ENCODE measurements around the gene ZAP70.

ZAP70 gene

DNA sequence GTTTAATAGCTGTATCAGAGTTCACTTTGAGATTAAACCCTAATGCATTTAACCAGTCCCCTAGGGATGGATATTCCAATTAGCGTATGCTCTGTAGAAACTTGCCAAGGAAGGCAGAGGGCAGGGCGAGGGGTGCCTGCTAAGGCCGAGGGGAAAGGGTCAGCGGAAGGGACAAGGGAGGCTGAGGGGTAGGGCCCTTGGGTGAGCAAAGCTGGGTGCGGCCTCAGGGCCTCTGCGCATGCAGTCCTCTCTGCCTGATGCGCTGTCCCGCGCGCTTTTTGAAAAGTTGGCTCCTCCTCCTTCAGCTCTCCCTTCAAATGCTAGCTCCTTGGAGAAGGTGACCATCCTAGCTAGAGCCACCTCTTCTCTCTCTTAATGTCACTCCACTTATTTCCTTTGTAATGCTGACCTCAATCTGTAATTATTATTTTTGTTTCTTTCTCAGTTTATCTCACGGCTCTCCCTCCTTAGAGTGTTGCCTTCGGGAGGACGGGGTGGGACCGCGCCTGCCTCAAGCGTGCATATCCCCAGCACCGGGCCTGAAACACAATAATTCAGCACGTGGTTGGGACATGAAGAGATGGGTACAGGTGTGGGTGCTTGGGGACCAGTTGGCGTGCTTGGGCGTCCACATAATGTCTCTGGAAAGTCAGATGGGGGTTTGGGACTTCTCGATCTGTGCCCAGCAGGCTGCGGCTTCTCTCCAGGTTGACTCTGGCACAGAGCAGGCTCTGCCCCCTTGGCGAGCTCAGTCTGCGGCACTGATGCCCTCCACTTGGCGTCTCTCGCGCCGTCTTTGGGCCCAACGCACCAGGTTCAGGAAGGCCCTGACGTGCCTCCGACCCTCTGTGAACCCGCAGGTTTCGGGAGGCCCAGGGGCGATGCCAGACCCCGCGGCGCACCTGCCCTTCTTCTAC lies 10.0 kb downstream of the ZAP70 start:
- no peak overlapping the region for H3K4me3 ChIP-seq (ENCODE audit: low read depth, low read length)
- CTCF ChIA-PET = no interaction called here
- no peak for DNase-seq (ENCODE audit: low read depth, low spot score)
- TF ChIP-seq, protein P1, sequence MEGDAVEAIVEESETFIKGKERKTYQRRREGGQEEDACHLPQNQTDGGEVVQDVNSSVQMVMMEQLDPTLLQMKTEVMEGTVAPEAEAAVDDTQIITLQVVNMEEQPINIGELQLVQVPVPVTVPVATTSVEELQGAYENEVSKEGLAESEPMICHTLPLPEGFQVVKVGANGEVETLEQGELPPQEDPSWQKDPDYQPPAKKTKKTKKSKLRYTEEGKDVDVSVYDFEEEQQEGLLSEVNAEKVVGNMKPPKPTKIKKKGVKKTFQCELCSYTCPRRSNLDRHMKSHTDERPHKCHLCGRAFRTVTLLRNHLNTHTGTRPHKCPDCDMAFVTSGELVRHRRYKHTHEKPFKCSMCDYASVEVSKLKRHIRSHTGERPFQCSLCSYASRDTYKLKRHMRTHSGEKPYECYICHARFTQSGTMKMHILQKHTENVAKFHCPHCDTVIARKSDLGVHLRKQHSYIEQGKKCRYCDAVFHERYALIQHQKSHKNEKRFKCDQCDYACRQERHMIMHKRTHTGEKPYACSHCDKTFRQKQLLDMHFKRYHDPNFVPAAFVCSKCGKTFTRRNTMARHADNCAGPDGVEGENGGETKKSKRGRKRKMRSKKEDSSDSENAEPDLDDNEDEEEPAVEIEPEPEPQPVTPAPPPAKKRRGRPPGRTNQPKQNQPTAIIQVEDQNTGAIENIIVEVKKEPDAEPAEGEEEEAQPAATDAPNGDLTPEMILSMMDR (IDR thresholded peaks at IDR 0.05; ENCODE audit: insufficient read depth, low read length, missing control alignments) = no peak
- POLR2A ChIA-PET = interaction anchor here (0.6 kb wide), 1 partner anchor 283 kb away, joined by 3 read pairs; no protein-coding TSS in a partner anchor

DNA sequence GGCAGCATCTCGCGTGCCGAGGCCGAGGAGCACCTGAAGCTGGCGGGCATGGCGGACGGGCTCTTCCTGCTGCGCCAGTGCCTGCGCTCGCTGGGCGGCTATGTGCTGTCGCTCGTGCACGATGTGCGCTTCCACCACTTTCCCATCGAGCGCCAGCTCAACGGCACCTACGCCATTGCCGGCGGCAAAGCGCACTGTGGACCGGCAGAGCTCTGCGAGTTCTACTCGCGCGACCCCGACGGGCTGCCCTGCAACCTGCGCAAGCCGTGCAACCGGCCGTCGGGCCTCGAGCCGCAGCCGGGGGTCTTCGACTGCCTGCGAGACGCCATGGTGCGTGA lies 10.7 kb downstream of the ZAP70 start:
- ChIA-PET CTCF (no interaction called here), POLR2A (no interaction called here)
- no peak overlapping the region for H3K4me3 ChIP-seq (ENCODE audit: low read depth, low read length)
- TF ChIP-seq, protein P1 (IDR thresholded peaks at IDR 0.05; ENCODE audit: insufficient read depth, low read length, missing control alignments) = no peak
- no peak for DNase-seq (ENCODE audit: low read depth, low spot score)

DNA sequence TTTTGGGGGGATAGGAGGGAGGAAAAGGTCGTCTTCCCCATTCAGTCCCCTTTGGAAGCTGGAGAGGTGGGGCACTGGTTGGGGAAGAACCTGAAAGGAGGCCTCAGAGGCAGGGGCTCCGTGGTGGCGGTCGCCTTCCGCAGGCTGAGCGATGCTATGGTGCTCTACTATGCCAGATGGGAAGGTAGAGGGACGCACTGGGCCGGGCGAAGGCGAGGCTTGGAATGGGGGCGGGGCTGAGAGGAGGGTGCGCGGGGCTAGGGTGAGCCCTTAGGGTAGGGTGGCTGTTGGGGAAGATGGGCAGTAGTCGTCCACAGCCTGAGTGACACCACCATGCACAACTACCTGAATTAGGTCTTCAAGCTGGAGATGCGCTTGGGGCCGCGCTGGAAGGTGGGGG lies 11.1 kb downstream of the ZAP70 start:
- H3K4me3 ChIP-seq (ENCODE audit: low read depth, low read length) = no peak overlapping the region
- POLR2A ChIA-PET = no interaction called here
- DNase-seq (ENCODE audit: low read depth, low spot score) = no peak
- TF ChIP-seq, protein P1 (IDR thresholded peaks at IDR 0.05; ENCODE audit: insufficient read depth, low read length, missing control alignments) = no peak
- CTCF ChIA-PET = no interaction called here

DNA sequence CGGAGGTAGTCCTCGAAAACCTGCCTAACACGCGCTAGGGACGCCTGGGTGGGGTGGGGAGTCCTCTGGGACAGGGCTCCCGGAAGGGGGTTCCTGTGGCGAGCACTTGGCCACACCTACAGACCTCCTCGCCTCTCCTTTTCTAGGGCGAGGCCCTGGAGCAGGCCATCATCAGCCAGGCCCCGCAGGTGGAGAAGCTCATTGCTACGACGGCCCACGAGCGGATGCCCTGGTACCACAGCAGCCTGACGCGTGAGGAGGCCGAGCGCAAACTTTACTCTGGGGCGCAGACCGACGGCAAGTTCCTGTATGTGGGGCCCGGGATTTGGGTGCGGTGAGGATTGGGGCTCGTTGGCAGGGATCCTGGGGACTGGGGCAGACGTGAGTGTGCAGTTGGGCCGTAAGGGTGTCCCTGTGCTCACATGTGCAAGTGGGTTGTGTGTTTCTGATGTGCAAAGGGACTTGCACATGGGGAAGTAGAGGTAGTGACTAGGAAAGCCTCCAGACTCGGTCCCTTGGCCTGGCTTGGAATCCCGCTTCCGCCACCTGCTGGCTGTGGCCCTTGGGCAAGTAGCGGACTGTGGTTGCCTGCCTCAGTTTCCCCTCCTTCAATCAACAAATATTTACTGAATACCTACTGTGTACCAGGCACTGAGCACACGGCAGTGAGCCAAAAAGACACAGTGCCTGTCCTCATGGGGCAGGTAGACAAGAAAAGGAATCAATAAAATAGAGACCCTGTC lies 11.7 kb downstream of the ZAP70 start:
- DNase-seq (ENCODE audit: low read depth, low spot score) = no peak
- ChIA-PET CTCF (interaction anchor here (3.2 kb wide), 1 partner anchor 15 kb away, joined by 18 read pairs; no protein-coding TSS in a partner anchor), POLR2A (no interaction called here)
- H3K4me3 ChIP-seq (ENCODE audit: low read depth, low read length) = no peak overlapping the region
- TF ChIP-seq, protein P1 (IDR thresholded peaks at IDR 0.05; ENCODE audit: insufficient read depth, low read length, missing control alignments) = no peak

DNA sequence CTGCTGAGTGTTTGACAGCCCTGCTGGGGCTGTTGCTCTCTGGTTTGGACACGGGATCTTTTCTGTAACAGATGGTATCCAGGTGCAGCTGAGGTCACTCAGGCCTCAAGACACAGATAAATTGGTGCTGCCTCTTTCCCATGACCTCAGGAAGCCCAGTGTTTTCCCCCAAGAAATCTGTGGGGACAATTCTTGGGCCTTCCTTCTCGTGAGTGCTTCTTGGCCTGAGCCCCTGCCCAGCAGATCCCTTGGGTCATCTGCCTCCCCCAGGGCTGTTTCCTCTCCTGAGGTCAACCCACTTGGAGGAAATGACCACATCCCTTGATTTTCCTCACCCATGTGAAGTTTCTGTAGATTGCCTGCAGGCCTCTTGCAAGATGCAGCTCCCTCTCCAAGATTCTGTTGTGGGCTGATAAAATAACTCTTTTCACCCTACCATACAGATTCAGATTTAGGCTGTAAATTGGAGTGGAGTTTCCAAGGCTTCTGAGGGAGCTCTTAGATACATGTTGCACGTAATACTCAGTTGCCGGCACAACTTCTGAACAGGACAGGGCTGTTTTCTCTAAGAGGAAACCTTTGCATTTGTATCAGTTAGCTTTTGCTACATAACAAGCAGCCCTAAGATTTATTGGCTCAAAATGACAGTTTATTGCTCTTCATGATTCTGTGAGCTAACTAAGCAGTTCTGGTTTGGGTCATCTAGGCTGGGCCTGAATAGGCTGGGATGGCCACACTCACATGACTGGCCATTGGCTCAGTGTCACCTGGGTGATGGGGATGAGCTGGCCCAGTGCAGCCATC lies 13.1 kb downstream of the ZAP70 start:
- H3K4me3 ChIP-seq (ENCODE audit: low read depth, low read length) = no peak overlapping the region
- ChIA-PET CTCF (interaction anchor here (1.3 to 3.2 kb wide), 3 partner anchors 14 to 27 kb away, joined by 4 to 18 read pairs (median 5); no protein-coding TSS in a partner anchor), POLR2A (no interaction called here)

More for the DNA sequence above, 13.1 kb downstream of the ZAP70 start:
- TF ChIP-seq, protein P1 (IDR thresholded peaks at IDR 0.05; ENCODE audit: insufficient read depth, low read length, missing control alignments) = no peak
- no peak for DNase-seq (ENCODE audit: low read depth, low spot score)

Data from AG04449 (cell line).